ENCODE measurements around the gene CTXN2.
A peak's percentile ranks its signal among the peaks of the same experiment; 100 is the strongest.

Gene CTXN2

DNA sequence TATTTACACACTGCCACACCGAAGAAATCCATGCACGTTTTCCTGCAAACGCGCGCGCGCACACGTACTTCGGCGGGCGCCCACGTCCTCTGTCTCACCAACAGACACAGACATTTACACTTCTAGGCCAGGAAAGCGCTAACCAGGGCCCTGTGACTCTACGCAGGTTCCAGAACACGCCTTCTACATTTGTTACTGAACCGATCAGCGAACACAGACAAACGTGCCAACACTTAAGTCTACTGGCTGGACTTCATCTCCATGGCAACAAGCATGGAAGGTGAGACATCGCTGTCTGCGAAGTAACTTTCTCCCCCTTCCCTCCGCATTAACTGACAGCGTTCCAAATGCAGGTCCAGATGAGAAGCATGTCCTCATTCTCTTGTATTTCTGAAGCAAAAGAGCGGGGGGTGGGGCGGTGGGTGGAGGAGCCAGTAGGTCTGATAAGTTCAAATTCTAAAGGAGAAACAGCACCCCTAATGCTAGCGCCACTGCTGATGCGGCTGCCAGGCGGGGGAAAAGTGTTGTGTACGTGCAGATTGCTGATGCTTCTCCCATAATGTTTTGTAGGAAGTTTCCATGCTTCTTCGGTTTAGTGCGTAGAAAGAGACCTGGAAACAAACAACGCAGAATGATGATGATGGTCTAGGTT lies at the start of gene CTXN2:
TSS of gene CTXN2 (plus strand) at position 92 of the 652 bp plus-strand sequence. CDS start 9,636 bp downstream, outside the sequence.
- no peak for DNase-seq

DNA sequence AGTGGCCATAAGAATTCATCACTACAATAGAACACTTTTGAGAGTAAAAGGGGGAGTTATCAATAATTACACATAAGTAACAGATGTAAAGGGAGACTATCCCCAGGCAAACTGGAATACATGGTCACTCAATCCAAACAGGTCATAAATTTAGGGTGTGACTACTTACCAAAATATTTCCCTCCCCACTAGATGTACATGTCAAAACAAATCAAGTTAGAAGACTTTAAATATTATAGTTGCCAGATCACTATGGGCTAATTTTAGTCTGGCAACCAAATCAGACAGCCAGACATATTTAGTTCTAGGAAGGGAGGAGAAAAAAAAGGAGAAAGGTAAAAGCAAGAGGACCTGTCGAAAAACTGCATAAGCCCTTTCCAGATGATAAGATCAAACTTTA lies 47.6 kb upstream of the CTXN2 start:
- DNase-seq, result no peak

DNA sequence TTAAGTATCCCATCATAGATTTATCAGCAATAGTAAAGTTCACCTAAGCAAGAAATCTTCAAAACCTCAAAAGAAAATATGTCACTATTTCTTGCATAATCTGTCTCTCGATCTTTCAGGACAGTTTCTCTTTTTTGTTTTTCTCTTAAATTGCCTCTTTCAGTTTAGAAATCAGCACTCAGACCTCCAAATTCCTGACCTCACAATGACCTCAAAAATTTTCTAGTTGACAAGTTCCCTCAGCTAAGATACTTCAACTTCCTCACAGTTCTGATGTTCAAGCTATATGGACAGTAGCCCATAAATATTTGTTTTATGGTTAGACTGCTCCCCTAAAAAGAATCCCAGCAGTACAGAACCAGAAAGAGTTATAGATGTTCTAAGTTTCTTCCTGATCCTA lies 46.6 kb upstream of the CTXN2 start:
- no peak for DNase-seq

DNA sequence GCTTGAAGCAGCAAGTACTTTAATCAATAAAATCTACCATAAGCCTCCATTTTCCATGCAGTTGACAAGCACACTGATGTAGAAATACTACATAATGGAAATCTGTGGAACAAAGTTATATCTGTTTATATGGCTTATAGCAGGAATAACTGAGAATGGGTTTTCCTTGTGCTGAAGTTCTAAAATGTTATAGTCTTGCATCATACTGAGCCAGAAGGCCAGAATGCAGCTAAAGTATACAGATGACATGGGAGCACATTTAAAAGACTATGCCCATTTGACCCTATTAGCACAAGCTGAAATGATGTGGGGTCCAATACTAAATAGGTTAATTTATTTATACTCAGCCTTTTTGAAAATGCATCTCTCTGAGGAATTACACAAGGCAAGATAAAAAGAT lies 45.5 kb upstream of the CTXN2 start:
- no peak for DNase-seq

DNA sequence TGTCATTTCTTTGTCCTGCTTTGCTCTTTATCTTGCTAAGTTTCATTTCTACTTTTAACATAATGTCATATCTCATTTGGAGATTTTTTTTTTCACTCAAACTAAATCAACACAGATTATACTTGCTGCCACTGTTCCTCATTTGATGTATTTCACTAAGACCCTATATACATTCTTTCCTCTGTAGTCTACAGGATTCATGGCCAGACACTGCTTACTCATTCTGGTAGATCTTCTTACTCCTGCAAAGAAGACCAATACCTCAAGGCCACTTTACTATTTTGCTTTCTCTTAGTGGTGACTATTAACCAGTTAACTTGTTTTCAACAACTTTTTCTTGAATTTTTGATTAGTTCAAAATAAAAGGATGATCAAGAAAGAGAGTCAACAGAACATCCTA lies 44.1 kb upstream of the CTXN2 start:
- no peak for DNase-seq

DNA sequence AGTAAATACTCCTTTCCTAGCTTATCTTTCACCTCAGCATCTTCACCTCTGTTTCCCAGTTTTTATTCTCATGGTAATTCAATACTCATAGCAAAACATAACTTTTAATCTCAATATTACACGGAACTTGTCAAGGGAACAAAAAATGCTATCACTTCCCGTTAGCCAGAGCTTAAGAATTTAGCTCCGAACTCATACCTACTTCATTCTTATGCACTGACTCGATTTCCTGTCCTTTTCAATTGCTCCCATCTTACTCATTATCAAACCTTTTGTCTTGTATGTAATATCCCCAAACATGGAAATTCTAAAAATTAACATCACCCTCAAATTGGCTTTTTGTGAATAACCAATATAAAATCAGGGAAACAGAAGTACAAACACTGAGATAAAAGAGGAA lies 41.6 kb upstream of the CTXN2 start:
- no peak for DNase-seq

DNA sequence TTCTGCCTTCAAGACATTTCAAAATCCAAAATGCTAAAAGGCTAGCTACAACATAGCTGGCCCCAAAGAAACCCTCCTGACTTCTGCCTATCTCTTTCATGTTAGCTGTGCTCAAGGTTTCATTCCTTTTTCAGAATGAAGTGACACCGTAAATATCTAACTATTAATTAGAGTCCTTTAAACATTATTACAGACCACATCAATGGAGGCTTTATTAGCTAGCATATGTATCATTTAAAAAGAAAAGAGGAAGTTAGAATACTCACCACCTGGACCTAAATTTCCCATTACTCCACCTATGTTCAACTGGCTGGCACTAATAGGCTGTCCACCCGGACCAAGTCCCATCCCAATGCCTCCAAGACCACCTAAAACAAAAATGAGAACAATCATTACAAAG lies 37.9 kb upstream of the CTXN2 start:
- DNase-seq, result no peak

DNA sequence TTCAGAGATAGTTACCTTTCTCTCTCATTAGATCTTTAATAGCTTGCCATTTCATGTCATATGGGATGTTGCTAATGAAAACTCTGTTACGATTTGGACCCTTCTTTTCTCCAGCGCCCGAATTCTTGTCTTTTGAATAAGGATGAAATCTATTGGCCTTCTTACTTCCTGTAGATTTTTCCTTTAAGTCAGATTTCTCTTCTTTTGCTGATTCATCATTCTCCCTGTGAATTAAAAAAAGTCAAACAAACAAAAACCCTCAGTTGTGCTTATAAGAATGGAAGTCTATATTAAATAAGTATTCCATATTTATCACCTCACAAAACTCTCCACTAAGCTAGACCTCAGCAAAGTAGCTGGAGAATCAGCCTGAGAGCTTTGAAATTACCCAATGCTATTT lies 22.8 kb upstream of the CTXN2 start:
- no peak for DNase-seq

DNA sequence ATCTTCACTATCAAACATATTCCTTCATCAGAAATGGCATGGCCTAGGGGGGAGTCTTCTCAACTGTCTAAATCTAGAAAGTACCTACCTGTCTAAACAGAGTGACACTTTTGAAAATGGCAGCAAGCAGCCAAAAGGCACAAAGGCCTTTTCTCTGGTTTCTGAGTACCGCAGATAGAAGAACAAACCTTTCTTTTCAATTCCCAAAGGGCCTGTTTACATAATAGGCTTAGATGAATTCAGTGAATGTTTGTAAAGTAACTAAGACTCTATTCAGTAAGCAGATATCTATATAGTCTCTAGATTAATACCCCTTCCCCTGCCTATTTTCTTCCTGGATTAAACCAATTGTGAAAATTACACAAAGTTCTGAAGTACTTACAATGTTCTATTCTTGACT lies 20.5 kb upstream of the CTXN2 start:
- DNase-seq, result peak; percentile 35

DNA sequence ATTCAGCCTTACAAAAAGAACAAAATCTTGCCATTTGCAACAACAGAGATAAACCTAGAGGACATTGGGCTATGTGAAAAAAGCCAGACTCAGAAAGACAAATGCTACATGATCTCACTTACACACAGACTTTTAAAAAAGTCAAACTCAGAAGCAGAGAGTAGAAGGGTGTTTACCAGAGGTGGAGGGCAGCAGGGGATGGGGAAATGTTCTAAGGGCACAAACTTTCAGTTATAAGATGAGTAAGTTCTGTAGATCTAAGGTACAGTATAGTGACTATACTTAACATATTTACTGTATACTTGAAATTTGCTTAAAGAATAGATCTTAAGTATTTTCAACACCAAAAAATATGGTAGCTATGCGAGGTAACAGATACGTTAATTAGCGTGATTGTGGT lies 16.3 kb upstream of the CTXN2 start:
- no peak for DNase-seq

DNA sequence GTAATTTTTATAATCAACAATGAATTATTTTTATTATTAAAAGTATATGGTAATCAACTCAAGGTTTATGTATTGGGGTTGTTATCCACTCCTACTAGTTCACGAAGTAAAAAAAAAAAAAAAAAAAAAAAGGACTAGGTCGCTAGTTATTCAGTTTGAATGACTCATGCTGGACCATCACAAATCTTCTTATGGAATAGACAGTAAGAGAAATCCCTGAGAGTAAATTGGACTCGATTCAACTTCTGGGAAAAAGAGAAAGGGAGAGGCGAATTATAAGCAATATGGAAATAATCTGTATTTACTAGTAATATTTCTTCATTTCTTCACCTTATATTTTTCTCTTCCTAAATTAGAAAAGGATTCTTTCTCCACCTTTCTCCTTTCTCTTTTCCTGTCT lies 15.4 kb upstream of the CTXN2 start:
- DNase-seq, result no peak

DNA sequence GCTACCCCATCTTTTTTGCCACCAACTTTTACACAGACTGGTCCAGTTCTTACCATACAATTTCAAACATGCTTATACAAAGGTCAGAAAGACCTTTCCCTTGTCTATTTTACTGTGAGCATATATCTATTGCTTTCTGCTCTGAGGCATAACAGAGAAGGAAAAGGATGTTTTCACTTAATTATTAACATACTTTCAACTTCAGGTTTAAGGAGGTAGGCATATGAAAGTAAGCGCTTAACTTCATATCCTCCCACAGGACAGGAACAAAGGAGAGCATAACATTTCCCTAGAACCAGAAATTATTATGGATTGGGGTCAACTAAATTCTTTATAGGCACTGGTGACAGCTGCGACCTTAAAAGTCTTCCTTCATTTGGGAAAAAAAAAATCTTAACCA lies 14.5 kb upstream of the CTXN2 start:
- no peak for DNase-seq

DNA sequence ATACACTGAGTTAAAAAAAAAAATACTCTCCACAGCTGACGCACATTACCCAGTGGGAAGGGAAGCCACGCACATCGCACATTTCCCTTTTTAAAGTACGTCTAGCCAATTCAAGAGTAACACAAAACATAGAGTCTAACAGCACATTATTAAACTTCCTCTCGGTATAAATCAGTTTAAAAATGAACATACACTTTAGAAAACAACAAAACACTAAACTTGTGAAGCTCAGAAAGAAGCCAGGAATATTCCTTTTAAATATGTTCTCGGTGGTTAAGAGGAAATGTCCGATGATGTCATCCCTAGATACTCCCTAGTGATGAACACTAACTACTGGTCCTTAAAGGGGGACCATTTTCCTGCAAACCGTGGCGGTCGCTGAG lies 14.1 kb upstream of the CTXN2 start:
- peak; percentile 20 for DNase-seq

DNA sequence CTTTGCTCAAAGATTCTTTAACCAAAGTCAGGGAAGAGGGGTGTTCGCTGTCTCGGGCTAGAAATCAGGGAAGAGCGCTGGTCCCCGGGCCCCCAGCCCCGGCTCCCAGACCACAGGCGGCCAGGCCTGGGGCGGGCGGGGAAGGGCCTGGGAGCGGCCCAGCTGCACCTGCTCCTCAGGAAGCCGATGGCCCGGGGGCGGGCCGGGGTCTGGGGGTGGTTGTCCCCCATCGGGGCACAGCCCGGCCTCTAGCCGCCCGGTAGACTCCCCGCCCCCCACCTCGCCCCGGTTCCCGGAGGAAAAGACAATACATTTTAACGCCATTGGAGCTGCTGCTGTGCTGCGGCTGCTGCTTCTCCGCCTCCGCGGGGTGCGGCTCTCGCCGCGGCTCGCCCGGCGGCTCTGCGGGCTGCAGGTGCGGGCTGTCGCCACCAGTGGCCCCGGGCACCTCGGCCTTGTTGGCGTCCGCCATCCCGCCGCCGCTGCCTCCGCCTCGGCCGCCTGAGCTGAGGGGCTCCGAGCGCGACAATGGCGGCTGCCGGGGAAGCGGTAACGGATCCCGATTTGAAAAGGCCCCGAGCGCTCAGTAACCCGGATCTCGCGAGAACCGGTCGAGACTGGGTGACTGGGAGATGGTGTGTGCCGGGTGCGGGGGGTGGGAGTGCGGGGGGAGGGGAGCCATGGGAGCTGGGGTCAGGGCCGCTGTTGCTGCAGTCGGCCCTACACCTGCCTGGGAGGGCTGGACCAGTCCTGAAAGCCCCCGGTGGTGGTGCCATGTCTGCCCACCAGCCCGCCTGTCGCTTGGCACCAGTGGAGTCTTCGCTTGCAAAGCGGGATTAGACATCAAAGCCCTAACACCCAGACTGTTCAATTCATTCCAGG lies 13.5 kb upstream of the CTXN2 start, which contains the start of gene MYEF2:
TSS of gene MYEF2 (minus strand) at position 530 of the 882 bp plus-strand sequence. CDS start at position 472, 58 bp downstream.
- DNase-seq, result peak; percentile 66

DNA sequence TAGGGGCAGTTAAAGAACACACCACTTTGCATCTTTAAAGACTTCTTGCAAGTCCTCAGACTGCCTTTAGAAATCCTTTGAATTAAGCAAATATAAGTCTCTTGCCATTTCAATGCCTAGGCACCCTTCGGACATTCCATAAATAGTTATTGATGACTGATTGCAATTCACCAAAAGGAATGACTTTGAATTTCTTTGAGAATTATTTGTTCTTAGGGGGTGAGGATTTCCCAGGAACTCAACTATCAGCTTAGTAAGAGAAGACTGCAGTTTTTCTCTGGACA lies 12.9 kb upstream of the CTXN2 start:
- no peak for DNase-seq

DNA sequence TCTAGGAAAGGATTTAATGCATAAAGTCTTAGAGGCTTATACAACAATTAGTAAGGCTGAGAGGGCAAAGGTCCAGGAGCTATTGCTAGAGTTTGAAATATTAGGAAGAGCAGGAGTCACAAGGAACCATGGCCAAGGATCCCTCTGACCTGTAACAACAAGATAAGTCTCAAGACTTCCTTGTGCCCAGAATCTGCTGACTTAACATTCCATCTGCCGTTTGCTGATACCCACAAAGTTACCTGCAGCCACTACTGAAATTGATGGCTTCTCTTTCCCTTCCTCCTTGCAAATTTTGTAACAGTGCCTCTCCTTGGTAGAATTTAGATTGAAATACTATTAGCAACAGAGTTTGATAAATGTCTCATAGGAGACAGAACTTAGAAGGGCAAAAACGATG lies 8.7 kb upstream of the CTXN2 start:
- DNase-seq, result no peak

DNA sequence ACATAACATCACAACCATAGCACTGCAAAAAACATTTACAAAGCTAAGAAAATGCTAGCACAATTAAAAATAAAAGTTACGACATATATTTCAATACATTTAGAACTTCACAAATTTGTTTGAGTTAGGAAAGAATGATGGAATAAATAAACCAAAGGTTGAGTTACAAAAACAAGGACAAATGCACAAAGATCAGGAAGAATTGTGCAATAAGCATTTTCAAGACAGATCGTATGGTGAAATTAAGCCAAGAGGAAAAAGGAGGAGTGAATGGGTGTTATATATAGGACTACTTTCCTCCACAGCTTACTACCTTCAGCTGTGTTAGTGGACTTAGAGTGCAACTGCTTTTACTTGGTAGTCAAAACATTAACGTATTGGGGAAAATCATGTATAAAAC lies 5.9 kb upstream of the CTXN2 start:
- no peak for DNase-seq

DNA sequence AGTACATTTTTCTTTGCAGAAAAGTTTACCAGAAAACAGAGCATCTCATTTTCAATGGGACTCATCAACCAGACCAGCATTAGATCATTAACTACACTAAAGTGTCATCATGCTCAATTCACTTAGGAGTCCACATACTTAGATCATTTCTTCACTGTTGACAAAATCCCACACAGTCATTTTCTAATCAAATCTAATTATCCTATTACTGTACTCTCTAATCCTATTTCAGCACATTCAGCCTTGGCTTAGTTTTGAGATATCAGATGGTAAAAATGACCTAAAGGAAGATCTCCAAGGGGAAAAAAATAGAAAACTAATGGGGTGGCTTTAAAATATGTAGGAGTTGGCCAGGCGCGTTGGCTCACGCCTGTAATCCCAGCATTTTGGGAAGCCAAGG lies 5.2 kb upstream of the CTXN2 start:
- no peak for DNase-seq

DNA sequence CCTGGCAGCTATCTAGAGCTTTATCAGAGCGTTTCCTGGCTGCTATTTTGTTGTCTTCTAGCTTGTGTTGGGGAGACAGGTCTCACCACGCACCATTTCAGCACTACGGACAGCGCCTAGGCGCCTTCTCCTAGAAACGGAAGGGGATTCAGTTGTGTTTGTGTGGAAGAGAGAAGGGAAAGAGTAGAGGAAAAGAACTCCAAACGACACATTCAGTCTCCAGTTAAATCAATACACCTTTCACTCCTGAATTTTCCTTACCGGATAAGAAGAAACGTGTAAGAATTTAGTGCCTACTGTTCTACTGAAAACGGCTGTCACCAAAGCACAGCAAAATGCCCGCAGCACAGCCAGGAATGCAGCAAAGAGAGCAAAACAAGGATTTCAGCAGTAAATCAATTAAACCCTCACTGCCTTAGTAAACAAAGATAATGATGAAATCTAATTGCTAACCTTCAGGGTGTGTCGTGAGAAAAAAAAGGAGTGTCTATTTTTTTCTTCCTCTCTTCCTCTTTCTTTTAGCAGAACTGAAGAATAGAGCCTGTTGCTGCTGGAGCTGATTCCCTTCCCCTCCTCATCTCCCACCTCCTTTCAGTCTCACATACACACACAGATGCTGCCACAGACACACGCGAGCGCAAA lies 412 bp upstream of the CTXN2 start:
- DNase-seq, result no peak

DNA sequence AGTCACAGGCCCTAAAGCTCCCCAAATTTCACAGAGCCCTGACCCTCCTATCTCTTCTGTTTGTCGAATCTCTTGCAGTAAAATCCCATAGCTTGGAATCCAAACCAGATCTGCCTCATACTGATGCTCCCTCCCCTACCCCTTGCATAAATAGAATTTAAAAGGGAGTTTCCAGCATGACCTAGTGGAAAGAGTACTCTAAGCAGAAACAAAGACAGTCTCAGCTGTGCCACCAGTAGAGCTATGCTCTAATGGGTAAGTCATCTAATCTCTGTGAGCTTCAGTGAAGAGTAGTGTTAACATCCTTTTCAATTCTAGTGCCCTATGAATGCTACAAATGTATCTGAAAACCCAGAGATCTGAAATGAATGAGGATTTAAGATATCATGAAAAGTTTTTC lies 10.6 kb downstream of the CTXN2 start:
- no peak for DNase-seq

DNA sequence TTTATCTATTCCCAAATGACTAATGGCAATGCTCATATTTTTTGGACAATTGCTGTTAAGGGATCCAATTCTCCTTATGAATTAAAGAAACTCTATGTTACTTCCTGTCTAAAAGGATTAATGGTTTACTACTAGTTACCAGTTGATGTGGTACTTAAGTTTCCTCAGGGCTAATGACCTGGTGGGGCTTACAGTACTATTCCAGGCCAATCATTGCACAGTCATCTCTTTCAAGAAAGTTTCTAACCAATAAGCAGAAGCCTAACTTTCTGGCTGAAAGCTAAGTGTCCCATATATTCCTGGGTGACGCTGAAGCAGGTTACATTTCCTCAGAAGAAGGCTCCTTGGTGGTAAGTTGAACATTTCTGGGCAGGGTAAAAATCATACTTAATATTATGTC lies 14.5 kb downstream of the CTXN2 start, which contains the start of gene SLC12A1:
TSS of gene SLC12A1 (plus strand) at position 322 of the 400 bp plus-strand sequence. CDS start 1,418 bp downstream, outside the sequence.
- DNase-seq, result no peak

DNA sequence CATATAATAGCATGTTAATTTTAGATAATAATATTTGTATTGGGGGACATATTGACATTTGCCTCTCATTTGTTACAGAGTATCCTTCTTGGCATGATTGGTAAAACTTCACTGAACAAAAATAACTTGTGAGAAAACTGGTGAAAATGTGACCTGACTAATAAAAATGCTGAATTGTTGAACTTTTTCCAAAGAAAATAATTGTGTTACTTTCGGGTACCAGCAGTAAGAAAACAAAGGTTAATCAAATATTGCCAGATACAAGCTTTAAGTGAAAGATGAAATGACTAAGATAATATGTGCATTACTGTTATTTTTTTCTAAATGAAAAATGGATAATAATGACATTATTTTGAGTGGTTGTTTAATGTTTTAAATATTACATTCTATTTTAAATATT lies 29.8 kb downstream of the CTXN2 start:
- DNase-seq, result no peak

DNA sequence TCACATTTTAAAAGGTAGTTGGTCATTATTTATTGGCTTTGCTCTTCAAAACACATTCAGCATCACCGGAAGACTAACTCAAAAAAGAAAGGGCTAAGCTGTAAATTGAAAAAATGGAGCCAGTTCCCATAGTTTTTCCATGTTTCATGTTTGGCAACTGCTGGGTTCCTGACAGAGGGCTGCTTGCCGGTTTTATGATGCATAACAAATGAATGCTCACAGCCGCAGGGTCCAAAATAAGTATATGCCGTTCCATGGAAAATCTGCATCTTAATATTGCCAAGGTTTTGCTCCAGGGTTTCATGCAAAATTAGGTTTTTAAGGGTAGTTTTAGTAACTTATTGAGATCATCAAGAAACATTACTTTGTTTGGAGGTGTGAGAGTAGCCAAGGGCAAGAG lies 30.4 kb downstream of the CTXN2 start:
- no peak for DNase-seq

DNA sequence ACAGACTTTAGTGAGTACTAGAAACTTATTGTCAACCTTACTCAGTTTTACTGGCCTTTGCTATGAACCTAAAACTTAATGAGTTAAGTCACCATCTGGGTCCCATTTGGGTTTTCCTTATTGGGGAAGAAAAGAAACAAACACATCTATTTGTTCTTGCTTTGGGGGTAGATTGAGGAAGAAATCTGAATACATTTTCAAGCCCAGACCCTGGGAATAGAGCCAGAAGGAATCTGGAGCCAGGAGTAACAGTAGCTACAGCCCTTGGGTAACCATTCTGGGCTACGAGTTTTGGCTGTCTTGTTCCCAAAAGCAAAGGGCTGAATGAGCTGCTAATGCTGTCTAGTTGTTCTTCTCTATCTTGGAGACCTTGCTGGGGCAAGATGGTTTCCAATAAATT lies 31.2 kb downstream of the CTXN2 start:
- no peak for DNase-seq

All from NCI-H1436 treated with DMSO at 0.1 percent for 48 hours (cell line).